T-helper 17 cell (primary cell): ENCODE measurements around the gene ADAMTS9. TPM values are rescaled to one million over a fixed set of nuclear protein-coding genes. Genes with fewer than 3 reads are reported as not detected.

Source experiments
- ATAC-seq: fragments of 150-1000 bp; cut with Tn5 transposase; 2 replicates; pipeline ENCODE4 v1.10.0; 2021; ENCODE audit warnings: mild to moderate bottlenecking, moderate library complexity
- DNase-seq, 3 donors: peaks; one replicate each; pipeline versions ENCODE4 v3.0.0 to v3.0.0-alpha.2; 2020 to 2021
- H3K9me3 ChIP-seq: one replicate; pipeline ENCODE4 v1.7.0; 2013; ENCODE audit warnings: low read length, mild to moderate bottlenecking; ENCODE audit not compliant: control insufficient read depth, poor library complexity, severe bottlenecking
- H3K27ac Mint-ChIP-seq: one replicate; pipeline ENCODE4 v1.8.0; 2022; ENCODE audit warnings: mild to moderate bottlenecking, moderate library complexity, mixed read lengths
- H3K27me3 Mint-ChIP-seq: one replicate; pipeline ENCODE4 v1.8.0; 2022; ENCODE audit warnings: mixed read lengths
- H3K36me3 Mint-ChIP-seq: one replicate; pipeline ENCODE4 v1.8.0; 2022; ENCODE audit warnings: low read depth, mixed read lengths
- H3K4me1 Mint-ChIP-seq: one replicate; pipeline ENCODE4 v1.8.0; 2022; ENCODE audit warnings: mild to moderate bottlenecking, mixed read lengths
- H3K4me3 Mint-ChIP-seq: one replicate; pipeline ENCODE4 v1.8.0; 2022; ENCODE audit warnings: mild to moderate bottlenecking, moderate library complexity, mixed read lengths
- total RNA-seq, 4 donors: library from RNA in 2 of 4; stranded (reverse) in 2 of 4; gene quantifications; one replicate each; pipeline ENCODE4 v1.2.3 and lab custom pipeline; 2022 to 2026

Gene ADAMTS9
- total RNA-seq, 2 donors from 2014 or later, result not detected

DNA sequence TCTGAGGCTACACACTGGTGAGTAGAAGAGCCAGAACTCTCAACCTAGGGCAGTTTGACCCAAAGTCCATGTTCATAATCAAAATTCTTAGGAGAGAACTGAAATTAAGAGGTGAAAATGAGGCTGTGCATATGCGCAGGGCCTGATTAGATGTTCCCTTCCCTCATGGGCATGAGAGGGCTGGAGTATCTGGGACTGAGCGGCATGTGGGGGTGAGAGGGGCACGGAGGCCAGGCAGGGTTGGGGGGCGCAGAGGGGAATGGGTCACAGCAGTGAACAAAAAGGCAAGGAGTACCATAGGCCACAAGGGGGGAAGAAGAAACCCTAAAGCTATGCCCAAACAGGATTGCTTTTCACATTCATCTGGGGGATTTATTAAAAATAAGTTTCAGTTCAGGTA is 31.3 kb downstream of the ADAMTS9 start:
- no peak overlapping the region for H3K27ac Mint-ChIP-seq

GRCh38 chr3:64655160-64655559 is 32.6 kb downstream of the ADAMTS9 start:
- DNase-seq, result no peak
- no peaks in the 10 kb centered on the region for H3K9me3 ChIP-seq
- no peaks in the 10 kb centered on the region for H3K4me1 Mint-ChIP-seq
- H3K27ac Mint-ChIP-seq, result no peak overlapping the region
- no peaks in the 10 kb centered on the region for H3K36me3 Mint-ChIP-seq
- H3K27me3 Mint-ChIP-seq, result no peaks in the 10 kb centered on the region
- H3K4me3 Mint-ChIP-seq, result no peak overlapping the region
- ATAC-seq, result no peak

More for the DNA sequence above, 31.3 kb downstream of the ADAMTS9 start:
- DNase-seq (no peak), ATAC-seq (no peak)
- Mint-ChIP-seq H3K27me3 (no peaks in the 10 kb centered on the region), H3K4me1 (no peaks in the 10 kb centered on the region), H3K36me3 (no peaks in the 10 kb centered on the region), H3K4me3 (no peak overlapping the region)
- H3K9me3 ChIP-seq, result no peaks in the 10 kb centered on the region

DNA sequence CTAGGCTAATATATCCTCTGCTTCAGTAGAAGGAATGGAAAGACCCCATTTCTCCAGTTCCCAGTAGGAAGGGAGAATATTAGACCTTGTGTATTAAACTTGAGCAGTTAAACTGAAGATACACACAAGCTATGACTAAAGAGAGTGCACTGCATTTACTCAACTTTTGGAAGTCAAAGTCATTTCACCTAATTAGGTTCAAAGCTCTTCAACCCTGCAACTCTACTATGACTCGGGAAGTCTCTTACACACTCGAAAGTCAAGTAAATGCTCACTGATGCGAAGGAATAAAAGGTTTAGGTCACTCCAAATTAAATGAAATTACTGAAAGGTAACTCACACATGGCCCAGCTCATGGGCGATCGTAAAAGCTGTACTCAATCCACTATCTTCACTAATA is 33.8 kb downstream of the ADAMTS9 start:
- ATAC-seq, result no peak
- Mint-ChIP-seq H3K27me3 (no peaks in the 10 kb centered on the region), H3K36me3 (no peaks in the 10 kb centered on the region), H3K4me3 (no peak overlapping the region), H3K4me1 (no peaks in the 10 kb centered on the region), H3K27ac (no peak overlapping the region)
- no peaks in the 10 kb centered on the region for H3K9me3 ChIP-seq
- DNase-seq, result no peak

- ATAC-seq, result no peak
- H3K4me3 Mint-ChIP-seq, result no peak overlapping the region
- no peak overlapping the region for H3K27ac Mint-ChIP-seq
- no peaks in the 10 kb centered on the region for H3K27me3 Mint-ChIP-seq
- H3K4me1 Mint-ChIP-seq, result no peaks in the 10 kb centered on the region
- H3K9me3 ChIP-seq, result no peaks in the 10 kb centered on the region
- no peak for DNase-seq
- H3K36me3 Mint-ChIP-seq, result no peaks in the 10 kb centered on the region
Measured at GRCh38 chr3:64653101-64653500, 34.7 kb downstream of the ADAMTS9 start.

DNA sequence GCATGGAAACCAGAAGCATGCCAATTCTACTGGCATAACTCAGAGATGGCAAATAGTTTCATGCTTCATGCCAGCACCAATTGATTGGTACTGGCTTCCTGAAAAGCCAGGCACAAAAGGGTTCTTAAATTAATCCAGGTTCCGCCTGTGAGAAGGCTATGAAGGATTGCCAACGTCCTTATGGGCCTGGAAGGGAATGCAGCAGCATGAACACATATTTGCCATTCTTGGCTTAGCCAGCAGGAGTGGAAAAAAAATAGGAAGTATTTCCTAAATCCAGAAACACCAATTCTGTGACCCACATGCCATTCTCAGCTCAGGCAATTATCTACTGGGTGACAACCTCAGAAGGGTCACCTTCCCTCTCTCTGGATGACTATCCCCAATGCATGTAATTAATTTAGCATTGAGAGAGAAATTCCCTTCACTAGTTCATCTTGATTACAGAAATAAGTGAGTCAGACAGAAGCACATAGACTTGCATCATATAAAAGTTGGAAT is 36.0 kb downstream of the ADAMTS9 start:
- ATAC-seq (no peak), DNase-seq (no peak)
- Mint-ChIP-seq H3K4me1 (no peaks in the 10 kb centered on the region), H3K27ac (no peak overlapping the region), H3K36me3 (no peaks in the 10 kb centered on the region), H3K27me3 (no peaks in the 10 kb centered on the region), H3K4me3 (no peak overlapping the region)
- no peaks in the 10 kb centered on the region for H3K9me3 ChIP-seq

DNA sequence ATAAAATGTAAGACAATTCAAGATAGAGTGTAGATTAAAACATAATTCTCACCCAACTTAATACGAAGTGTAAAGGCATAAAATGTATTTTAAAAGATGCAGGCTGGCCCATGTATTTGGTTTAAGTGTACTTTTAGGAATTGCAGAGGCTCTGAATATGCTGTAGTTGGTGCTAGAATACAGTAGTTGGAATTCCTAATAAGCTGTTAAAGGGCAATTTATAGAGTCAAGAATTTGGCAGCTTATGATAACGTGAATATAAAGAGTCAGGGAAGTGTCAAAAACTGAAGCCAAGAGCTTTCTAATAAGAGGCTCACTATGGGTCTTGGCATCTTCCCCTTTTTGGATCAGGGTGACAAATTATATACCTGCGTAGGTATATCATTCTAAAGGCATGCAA is 36.5 kb downstream of the ADAMTS9 start:
- Mint-ChIP-seq H3K27me3 (no peaks in the 10 kb centered on the region), H3K4me1 (no peaks in the 10 kb centered on the region), H3K36me3 (no peaks in the 10 kb centered on the region), H3K27ac (no peak overlapping the region), H3K4me3 (no peak overlapping the region)
- ATAC-seq, result no peak
- H3K9me3 ChIP-seq, result no peaks in the 10 kb centered on the region
- DNase-seq, result no peak

DNA sequence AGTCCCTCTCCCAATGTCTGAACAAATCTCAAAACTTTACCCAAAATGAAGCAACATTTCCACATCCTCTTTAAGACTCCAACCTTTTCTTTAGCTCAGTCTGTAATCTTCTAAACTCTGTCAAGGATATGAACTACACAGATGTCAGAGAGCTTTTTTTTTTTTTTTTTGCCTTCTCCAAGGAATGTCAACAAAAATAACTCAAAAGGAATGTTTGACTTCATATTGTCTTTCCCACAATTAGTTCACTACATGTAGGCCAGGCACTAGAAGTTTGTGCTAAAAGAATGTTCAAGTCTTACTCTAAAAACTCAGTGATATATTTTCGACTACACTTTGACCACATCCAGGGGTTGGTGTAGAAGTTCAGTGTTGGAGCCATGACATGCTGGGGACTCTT is 37.1 kb downstream of the ADAMTS9 start:
- Mint-ChIP-seq H3K27ac (no peak overlapping the region), H3K36me3 (no peaks in the 10 kb centered on the region), H3K4me1 (no peaks in the 10 kb centered on the region), H3K4me3 (no peak overlapping the region), H3K27me3 (no peaks in the 10 kb centered on the region)
- no peaks in the 10 kb centered on the region for H3K9me3 ChIP-seq
- ATAC-seq (no peak), DNase-seq (no peak)

- ATAC-seq (no peak), DNase-seq (no peak)
- Mint-ChIP-seq H3K4me3 (no peak overlapping the region), H3K27me3 (no peaks in the 10 kb centered on the region), H3K36me3 (no peaks in the 10 kb centered on the region), H3K4me1 (no peaks in the 10 kb centered on the region), H3K27ac (no peak overlapping the region)
- no peaks in the 10 kb centered on the region for H3K9me3 ChIP-seq
Measured at GRCh38 chr3:64650096-64650622, 37.6 kb downstream of the ADAMTS9 start.

GRCh38 chr3:64648927-64649906 is 38.6 kb downstream of the ADAMTS9 start:
- H3K27ac Mint-ChIP-seq, result no peak overlapping the region

GRCh38 chr3:64647825-64648224 is 40.0 kb downstream of the ADAMTS9 start:
- no peak for DNase-seq
- Mint-ChIP-seq H3K36me3 (no peaks in the 10 kb centered on the region), H3K4me1 (no peaks in the 10 kb centered on the region), H3K27me3 (no peaks in the 10 kb centered on the region), H3K27ac (no peak overlapping the region), H3K4me3 (no peak overlapping the region)
- no peaks in the 10 kb centered on the region for H3K9me3 ChIP-seq
- no peak for ATAC-seq

More at GRCh38 chr3:64648927-64649906, 38.6 kb downstream of the ADAMTS9 start:
- Mint-ChIP-seq H3K27me3 (no peaks in the 10 kb centered on the region), H3K4me1 (no peaks in the 10 kb centered on the region), H3K36me3 (no peaks in the 10 kb centered on the region), H3K4me3 (no peak overlapping the region)
- ATAC-seq (no peak), DNase-seq (no peak)
- no peaks in the 10 kb centered on the region for H3K9me3 ChIP-seq

DNA sequence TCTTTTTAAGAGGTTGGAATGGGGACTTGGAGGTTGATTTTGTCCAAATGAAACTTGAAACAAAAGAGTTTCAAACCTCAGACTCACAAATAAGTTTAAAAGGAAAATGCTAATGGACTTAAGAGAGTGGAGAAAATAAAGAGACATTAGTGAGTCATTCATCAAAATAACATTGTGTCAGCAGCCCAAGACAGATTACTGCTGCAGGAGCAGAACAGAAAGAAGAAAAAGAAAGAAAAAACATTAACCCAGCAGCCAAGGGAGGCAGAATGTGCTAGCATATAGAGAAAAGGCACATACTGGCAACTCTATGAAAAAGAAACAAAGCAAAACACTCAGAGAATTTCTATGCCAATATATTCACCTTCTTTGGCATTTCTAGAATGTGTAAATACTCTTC is 42.6 kb downstream of the ADAMTS9 start:
- H3K4me3 Mint-ChIP-seq, result no peak overlapping the region
- DNase-seq (no peak), ATAC-seq (no peak)
- H3K9me3 ChIP-seq, result no peaks in the 10 kb centered on the region
- H3K27ac Mint-ChIP-seq, result no peak overlapping the region
- H3K36me3 Mint-ChIP-seq, result no peaks in the 10 kb centered on the region
- no peaks in the 10 kb centered on the region for H3K4me1 Mint-ChIP-seq
- H3K27me3 Mint-ChIP-seq, result no peaks in the 10 kb centered on the region

DNA sequence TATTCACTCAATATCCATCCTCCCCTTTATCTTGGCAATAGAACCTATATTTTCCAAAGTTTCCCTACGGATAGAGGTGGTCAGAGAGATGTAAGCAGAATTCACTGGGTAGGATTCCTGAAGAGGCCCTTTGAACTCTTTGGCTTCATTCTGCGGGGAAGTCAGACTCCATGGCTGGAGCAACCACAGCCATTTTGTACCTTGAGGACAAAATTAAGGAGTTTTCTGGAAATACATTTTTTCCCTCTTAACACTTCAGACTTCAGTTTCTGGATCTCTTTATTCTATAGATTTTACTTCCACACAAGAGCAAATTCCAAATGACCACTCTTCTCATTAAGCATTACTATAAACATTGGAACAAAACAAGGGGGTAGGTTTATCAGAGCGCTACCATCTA is 43.3 kb downstream of the ADAMTS9 start:
- no peaks in the 10 kb centered on the region for H3K27me3 Mint-ChIP-seq
- H3K27ac Mint-ChIP-seq, result no peak overlapping the region
- no peaks in the 10 kb centered on the region for H3K36me3 Mint-ChIP-seq
- ATAC-seq (no peak), DNase-seq (no peak)
- no peak overlapping the region for H3K4me3 Mint-ChIP-seq
- no peaks in the 10 kb centered on the region for H3K9me3 ChIP-seq
- H3K4me1 Mint-ChIP-seq, result no peaks in the 10 kb centered on the region

DNA sequence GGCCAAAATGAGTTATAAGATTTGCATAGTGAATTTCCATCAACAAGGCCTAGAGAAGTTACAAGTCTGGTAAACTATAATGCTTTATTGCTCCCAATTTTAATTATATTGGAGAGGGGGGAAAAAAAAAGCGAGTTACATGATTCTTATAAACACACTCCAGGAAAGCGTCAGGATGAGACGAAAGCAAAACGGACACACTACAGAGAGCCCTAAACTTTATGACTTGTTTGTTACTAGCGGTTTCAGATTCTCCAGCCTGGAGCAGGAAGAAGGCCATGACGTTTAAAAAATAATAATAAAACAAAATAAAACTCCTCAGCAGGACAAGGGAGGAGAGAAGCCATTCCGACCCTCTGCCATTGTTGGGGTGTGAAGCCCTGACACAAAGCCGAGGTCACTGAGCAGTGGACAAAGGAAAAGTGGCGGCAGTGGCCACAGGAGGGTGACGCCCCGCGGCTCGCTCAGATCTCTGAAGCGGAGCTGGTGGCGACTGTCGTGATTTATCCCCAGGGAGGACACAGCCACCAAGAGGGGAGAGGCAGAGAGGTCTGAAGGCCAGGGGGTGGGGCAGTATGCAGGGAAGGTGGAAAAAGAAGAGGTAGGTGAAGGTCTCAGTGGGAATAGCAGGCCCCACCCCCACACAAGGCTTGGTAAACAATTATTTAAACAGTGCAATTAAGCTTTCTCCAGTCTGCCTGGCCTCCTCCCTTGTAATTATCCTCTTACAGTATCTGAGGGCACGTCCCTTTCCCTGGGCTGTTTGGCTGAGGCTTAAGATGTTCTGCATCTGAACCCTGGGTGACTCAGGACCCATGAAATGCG is 45.3 kb downstream of the ADAMTS9 start:
- Mint-ChIP-seq H3K4me1 (no peaks in the 10 kb centered on the region), H3K27me3 (no peaks in the 10 kb centered on the region), H3K27ac (no peak overlapping the region), H3K4me3 (no peak overlapping the region), H3K36me3 (no peaks in the 10 kb centered on the region)
- no peaks in the 10 kb centered on the region for H3K9me3 ChIP-seq
- ATAC-seq (no peak), DNase-seq (no peak)
